MV-4-11 (cell line): ENCODE measurements around the gene SERPINF2.
A peak's percentile ranks its signal among the peaks of the same experiment; 100 is the strongest.
"Not testable (repeated sequence)": the region's sequence is repeated elsewhere in the genome, so short reads cannot be mapped to it uniquely, and the experiment has no call there.

Experiments used
- DNase-seq: peaks from one replicate; lab custom pipeline; 2025; lab: John Stamatoyannopoulos, UW

SERPINF2 gene

GRCh38 chr17:1735418-1735817 is 7.3 kb upstream of the SERPINF2 start:
- no peak for DNase-seq

GRCh38 chr17:1735834-1736347 is 6.8 kb upstream of the SERPINF2 start:
- no peak for DNase-seq

- DNase-seq, result peak; percentile 51
These were observed 6.1 kb upstream of the SERPINF2 start for GRCh38 chr17:1736348-1737281.

GRCh38 chr17:1737531-1738291 is 5.0 kb upstream of the SERPINF2 start:
- DNase-seq, result no peak

GRCh38 chr17:1741899-1742298 is 772 bp upstream of the SERPINF2 start:
- DNase-seq, result not testable (repeated sequence)

GRCh38 chr17:1743088-1743439 is 393 bp downstream of the SERPINF2 start:
- no peak for DNase-seq

- no peak for DNase-seq
These were observed 2.2 kb downstream of the SERPINF2 start for GRCh38 chr17:1744551-1745512.

- no peak for DNase-seq
These were observed 2.9 kb downstream of the SERPINF2 start for GRCh38 chr17:1745513-1746020.

- DNase-seq, result no peak
These were observed 4.4 kb downstream of the SERPINF2 start for GRCh38 chr17:1746975-1747543.

- DNase-seq, result no peak
These were observed 8.0 kb downstream of the SERPINF2 start for GRCh38 chr17:1750628-1751027.

- DNase-seq, result peak; percentile 40
These were observed 10.0 kb downstream of the SERPINF2 start for GRCh38 chr17:1752425-1753262.

GRCh38 chr17:1753767-1754429 is 11.2 kb downstream of the SERPINF2 start:
- DNase-seq, result no peak

- no peak for DNase-seq
These were observed 11.9 kb downstream of the SERPINF2 start for GRCh38 chr17:1754430-1755112.

GRCh38 chr17:1755252-1755826 is 12.7 kb downstream of the SERPINF2 start:
- no peak for DNase-seq

GRCh38 chr17:1755827-1756262 is 13.2 kb downstream of the SERPINF2 start:
- no peak for DNase-seq

GRCh38 chr17:1758807-1759206 is 16.1 kb downstream of the SERPINF2 start:
- DNase-seq, result peak; percentile 72

GRCh38 chr17:1759529-1759928 is 16.9 kb downstream of the SERPINF2 start:
- no peak for DNase-seq

GRCh38 chr17:1762233-1762900 is 19.7 kb downstream of the SERPINF2 start:
- DNase-seq, result peak; percentile 56
